Measurements from ENCODE around the gene NAT10. TPM values are rescaled to one million over a fixed set of nuclear protein-coding genes. Genes with fewer than 3 reads are reported as not detected.
"Not testable (repeated sequence)": the region's sequence is repeated elsewhere in the genome, so short reads cannot be mapped to it uniquely, and the experiment has no call there.

NAT10 gene
- total and polyA plus RNA-seq, 4 donors = 24.2 to 41.1 (median 27.7) TPM

GRCh38 chr11:34084637-34085036 is 20.8 kb upstream of the NAT10 start:
- Histone ChIP-seq H3K4me1 (ENCODE audit: control insufficient read depth in 5 of 5, insufficient read depth in 5 of 5, low read length in 5 of 5) (no peaks in the 10 kb centered on the region), H3K36me3 (ENCODE audit: control insufficient read depth in 4 of 4, insufficient read depth in 4 of 4, low read length in 4 of 4) (peaks cover 33 to 64% (median 46%) of the 10 kb centered on the region in 4 donors), H3K27me3 (ENCODE audit: control insufficient read depth in 3 of 3, insufficient read depth in 3 of 3, low read length in 2 of 3) (no peaks in the 10 kb centered on the region), H3K27ac (ENCODE audit: low read depth in 1 of 2, low read length in 1 of 2) (no peak overlapping the region), H3K4me3 (no peak overlapping the region), H3K9me3 (ENCODE audit: control insufficient read depth in 4 of 4, insufficient read depth in 3 of 4, low read length in 3 of 4) (no peaks in the 10 kb centered on the region), H3K9ac (ENCODE audit: insufficient read depth in 1 of 2, low read length in 2 of 2) (no peak overlapping the region)
- TF ChIP-seq CTCF (IDR thresholded peaks at IDR 0.05; ENCODE audit: control extremely low read depth, extremely low read depth) = no peak
- DNase-seq = no peak
- ATAC-seq (ENCODE audit: insufficient read depth, low FRiP score) = no peak
- WGBS, 2 donors = 82 to 89% methylated on average over 2 of the region's 2 CpGs

- Histone ChIP-seq H3K4me1 (ENCODE audit: control insufficient read depth in 5 of 5, insufficient read depth in 5 of 5, low read length in 5 of 5) (no peaks in the 10 kb centered on the region), H3K27me3 (ENCODE audit: control insufficient read depth in 3 of 3, insufficient read depth in 3 of 3, low read length in 2 of 3) (no peaks in the 10 kb centered on the region), H3K4me3 (no peak overlapping the region), H3K9ac (ENCODE audit: insufficient read depth in 1 of 2, low read length in 2 of 2) (no peak overlapping the region), H3K36me3 (ENCODE audit: control insufficient read depth in 4 of 4, insufficient read depth in 4 of 4, low read length in 4 of 4) (peaks cover 34 to 71% (median 49%) of the 10 kb centered on the region in 4 donors), H3K27ac (ENCODE audit: low read depth in 1 of 2, low read length in 1 of 2) (no peak overlapping the region), H3K9me3 (ENCODE audit: control insufficient read depth in 4 of 4, insufficient read depth in 3 of 4, low read length in 3 of 4) (no peaks in the 10 kb centered on the region)
- DNase-seq = no peak
- ATAC-seq (ENCODE audit: insufficient read depth, low FRiP score) = no peak
- 74 to 83% methylated on average over 4 of the region's 4 CpGs for WGBS, 2 donors
- TF ChIP-seq CTCF (IDR thresholded peaks at IDR 0.05; ENCODE audit: control extremely low read depth, extremely low read depth) = no peak
These were observed 18.7 kb upstream of the NAT10 start for GRCh38 chr11:34086554-34087283.

- Histone ChIP-seq H3K27ac (ENCODE audit: low read depth in 1 of 2, low read length in 1 of 2) (no peak overlapping the region), H3K4me3 (no peak overlapping the region), H3K9me3 (ENCODE audit: control insufficient read depth in 4 of 4, insufficient read depth in 3 of 4, low read length in 3 of 4) (no peaks in the 10 kb centered on the region), H3K27me3 (ENCODE audit: control insufficient read depth in 3 of 3, insufficient read depth in 3 of 3, low read length in 2 of 3) (no peaks in the 10 kb centered on the region), H3K4me1 (ENCODE audit: control insufficient read depth in 5 of 5, insufficient read depth in 5 of 5, low read length in 5 of 5) (peaks cover 0 to 2% (median 0%) of the 10 kb centered on the region in 5 donors), H3K36me3 (ENCODE audit: control insufficient read depth in 4 of 4, insufficient read depth in 4 of 4, low read length in 4 of 4) (peaks cover 33 to 73% (median 54%) of the 10 kb centered on the region in 4 donors), H3K9ac (ENCODE audit: insufficient read depth in 1 of 2, low read length in 2 of 2) (no peak overlapping the region)
- ATAC-seq (ENCODE audit: insufficient read depth, low FRiP score) (no peak), DNase-seq (no peak)
- TF ChIP-seq CTCF (IDR thresholded peaks at IDR 0.05; ENCODE audit: control extremely low read depth, extremely low read depth) = no peak
- WGBS, 2 donors = 89 to 90% methylated on average over 1 of the region's 1 CpG
These were observed 13.6 kb upstream of the NAT10 start for GRCh38 chr11:34091825-34092224.

GRCh38 chr11:34094900-34095299 is 10.5 kb upstream of the NAT10 start:
- H3K36me3 ChIP-seq (ENCODE audit: control insufficient read depth in 4 of 4, insufficient read depth in 4 of 4, low read length in 4 of 4) = peaks cover 38 to 80% (median 61%) of the 10 kb centered on the region in 4 donors
- H3K4me1 ChIP-seq (ENCODE audit: control insufficient read depth in 5 of 5, insufficient read depth in 5 of 5, low read length in 5 of 5); H3K9me3 ChIP-seq (ENCODE audit: control insufficient read depth in 4 of 4, insufficient read depth in 3 of 4, low read length in 3 of 4); DNase-seq; H3K4me3 ChIP-seq; H3K27ac ChIP-seq (ENCODE audit: low read depth in 1 of 2, low read length in 1 of 2); ATAC-seq (ENCODE audit: insufficient read depth, low FRiP score); H3K27me3 ChIP-seq (ENCODE audit: control insufficient read depth in 3 of 3, insufficient read depth in 3 of 3, low read length in 2 of 3); H3K9ac ChIP-seq (ENCODE audit: insufficient read depth in 1 of 2, low read length in 2 of 2): not testable (repeated sequence)
- 97 to 98% methylated on average over 2 of the region's 2 CpGs for WGBS, 2 donors
